Right hindlimb (tissue), 1 donor: ENCODE measurements around the gene MAPK8.

Experiments used
- DNase-seq: peaks from one replicate; pipeline ENCODE4 v3.0.0-alpha.2; 2018

MAPK8 gene

DNA sequence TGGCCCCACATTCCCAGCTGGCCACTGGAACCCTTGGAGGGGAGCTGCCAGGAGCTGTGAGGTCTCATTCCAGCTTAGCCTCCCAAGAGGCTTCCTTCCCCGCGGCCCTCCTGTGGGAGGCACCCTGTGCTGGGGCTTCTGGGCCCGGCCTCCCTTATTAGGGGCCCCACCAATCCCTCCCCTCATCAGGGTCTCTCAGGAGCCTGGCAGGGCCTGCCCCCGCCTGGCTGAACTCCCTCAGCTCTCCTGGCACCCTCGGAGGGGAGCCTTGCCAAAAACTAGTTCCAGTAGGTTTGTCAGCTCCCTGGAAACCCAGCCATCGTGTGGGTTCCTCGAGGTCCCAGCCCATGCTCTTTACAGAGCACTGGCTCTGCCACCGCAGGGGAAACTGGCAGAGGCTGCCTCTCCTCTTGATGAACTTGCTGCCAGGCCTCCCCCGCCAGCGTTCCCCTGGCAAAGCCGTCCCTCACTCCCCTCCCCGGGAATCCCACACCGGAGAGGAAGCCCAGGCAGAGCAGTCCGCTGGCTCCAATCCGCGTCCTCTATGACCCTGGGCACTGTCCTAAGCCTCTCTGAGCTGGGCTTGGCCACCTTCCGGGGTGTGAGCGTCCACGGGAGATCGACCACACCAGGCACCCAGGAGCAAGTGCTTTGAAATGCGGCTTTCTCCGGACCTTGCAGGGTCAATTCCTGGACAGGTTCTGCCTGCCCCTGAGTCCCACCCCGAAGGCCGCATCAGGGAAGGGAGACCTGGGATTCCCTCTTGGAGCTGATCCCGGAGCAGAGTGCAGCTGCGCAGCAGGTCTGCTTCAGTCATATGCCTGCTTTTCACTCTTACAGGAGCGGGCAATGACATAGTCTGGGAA, 158.6 kb downstream of the MAPK8 start:
- DNase-seq: peak; percentile 58

DNA sequence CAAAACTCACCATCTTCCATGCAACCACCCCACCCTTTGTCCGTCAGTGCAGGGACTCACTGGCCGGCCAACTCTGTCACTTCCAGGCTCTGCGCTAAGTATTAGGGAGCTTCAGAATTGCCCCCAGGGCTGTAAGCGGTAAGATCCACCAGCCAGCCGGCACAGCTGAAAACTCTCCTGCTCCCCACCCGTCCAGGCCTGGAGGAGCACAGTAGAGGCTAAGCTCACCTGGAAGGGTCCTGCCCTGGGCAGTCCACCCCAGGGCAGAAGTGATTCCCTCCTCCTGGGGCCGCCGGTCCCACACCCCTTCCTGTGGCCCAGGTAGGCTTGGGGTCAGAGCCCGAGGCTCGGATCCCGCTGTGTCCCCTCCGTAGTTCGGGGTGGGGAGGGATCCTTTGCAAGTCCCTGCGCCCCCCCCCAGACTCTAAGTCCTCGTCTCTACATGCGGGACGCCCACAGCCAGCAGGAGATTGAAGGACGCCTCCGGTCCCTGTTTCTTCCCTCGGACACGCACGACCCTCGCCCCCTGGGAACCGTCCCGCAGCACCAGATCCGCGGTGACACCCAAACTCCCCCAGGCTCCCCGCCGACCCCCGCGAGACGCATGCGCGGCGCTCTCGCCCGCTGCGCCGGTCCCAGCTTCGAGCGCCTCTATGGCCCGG, 159.5 kb downstream of the MAPK8 start:
- DNase-seq: no peak

DNA sequence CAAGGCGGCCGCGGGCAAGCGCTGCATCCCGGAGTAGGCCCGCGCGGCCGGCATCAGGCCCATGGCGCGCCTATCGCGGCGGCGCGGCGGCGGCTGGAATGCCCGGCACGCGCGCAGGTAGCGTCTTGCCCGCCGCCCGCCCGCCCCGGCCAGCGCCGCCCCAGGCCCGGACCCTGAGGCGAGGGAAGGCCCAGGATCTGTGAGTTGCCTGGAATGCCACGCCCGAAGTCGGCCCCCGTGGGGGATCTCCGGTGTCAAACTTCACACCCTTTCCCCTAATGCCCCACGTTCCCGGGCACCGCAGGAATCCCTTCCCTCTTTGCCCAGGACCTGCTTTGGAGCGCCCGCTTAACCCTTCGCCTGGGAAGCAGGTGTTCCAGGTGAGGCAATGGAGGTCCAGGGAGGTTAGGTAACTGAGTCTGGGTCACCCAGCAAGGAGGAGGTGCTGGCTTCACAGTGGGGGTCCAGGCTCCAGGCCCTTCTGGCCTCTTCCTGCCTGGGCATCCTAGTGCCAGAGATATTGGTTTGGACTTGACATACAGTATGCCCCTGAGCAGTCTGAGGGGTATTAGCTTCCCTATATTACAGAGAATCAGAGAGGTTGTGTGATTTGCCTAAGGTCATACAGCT, 160.2 kb downstream of the MAPK8 start:
- no peak for DNase-seq

DNA sequence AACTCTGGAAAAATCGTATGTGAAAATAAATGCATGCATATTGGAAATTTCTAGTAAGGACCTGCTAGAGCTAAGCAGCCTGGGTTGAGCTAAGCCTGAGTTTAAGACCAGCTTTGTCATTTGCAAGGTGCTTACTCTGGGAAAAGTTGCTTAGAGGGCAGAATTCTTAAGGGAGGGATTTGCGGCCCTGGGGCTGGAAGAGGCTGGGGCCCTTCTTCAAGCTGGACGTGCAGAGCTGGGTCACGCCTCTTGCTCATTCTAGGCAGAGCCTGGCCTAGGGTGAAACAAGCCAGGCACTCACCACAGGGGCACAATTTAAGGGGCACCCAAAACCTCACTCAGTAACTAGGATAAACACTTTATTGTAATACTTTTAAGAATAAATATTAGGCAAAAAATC, 161.2 kb downstream of the MAPK8 start:
- DNase-seq: no peak

DNA sequence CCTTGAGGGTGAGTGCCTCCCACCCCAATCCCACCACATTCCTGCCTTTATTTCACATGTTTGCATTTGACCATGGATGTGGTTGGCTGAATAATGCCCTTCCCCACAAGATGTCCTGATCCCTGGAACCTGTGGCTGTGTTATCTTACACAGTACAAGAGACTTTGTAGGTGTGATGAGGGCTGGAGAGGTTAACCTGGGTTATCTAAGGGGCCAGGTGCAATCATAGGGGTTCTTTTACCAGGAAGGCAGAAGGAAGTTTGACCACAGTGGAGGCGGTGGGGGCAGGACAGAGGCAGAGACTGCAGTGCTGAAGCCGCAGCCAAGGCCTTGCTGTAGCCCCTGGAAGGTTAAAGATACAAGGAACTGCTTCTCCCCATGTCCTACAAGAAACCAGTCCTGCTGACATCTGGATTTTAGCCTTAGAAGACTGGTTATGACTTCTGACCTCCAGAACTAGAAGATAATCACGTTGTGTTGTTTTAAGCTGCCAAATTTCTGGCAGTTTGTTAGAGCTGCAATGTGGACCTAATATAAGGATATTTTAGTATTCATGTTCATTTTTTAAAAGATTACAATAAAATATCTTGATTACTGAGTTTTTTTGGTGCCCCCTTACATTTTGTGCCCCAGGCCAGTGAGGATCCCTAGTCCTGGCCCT, 161.8 kb downstream of the MAPK8 start:
- DNase-seq: no peak

DNA sequence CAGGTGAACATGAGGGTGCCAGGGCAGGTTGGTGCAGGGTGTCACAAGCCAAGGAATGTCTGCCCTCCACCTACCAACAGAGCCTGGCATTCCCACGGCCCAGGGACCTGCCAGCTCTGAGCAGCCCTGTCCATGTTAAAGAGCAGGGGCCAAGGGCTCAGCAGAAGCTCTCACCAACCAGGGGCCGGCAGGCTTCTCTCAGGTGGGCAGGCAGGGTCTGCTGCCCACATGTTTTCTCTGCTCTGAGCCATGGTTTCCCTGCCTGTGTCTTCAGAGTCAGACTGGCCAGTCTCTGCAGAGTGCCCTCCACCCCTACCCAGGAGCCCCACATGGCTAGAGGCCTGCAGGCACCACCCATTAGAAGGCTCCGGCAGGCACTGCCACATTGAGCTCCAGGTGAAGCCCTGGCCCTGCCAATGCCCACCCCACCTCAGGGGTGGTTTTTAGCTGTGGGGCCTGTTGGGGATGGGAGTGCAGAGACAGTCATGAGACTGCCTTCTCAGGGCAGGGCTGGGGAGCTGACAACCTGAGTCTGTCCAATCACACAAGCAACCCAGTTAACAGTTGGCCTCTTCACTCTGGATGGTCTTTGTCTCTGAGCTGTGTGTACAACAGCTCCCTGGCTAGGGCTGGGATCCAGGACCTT, 162.5 kb downstream of the MAPK8 start:
- no peak for DNase-seq

DNA sequence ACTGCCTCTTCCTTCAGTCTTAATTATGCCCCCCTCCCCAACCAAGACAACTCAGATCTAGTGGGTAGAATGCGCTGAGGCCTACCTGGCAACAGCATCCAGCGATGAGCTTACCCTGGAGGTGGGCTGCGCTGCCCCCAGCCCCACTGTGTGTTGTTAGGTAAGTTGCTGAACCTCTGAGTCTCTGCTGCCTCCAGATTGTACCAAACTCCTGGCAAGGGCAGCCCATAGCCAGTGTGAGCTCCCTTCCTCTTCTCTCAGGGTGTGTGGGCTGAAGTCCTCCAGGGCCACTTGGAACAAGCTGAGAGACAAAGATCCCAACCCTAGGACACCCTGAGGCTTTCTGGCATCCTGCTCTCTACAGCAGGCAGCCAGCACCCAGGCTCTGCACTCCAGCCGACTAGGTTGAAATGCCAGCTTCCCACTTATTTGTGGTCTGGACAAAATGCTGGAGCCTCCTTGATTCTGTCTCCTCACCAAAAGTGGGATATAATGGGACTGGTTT, 163.1 kb downstream of the MAPK8 start:
- no peak for DNase-seq

DNA sequence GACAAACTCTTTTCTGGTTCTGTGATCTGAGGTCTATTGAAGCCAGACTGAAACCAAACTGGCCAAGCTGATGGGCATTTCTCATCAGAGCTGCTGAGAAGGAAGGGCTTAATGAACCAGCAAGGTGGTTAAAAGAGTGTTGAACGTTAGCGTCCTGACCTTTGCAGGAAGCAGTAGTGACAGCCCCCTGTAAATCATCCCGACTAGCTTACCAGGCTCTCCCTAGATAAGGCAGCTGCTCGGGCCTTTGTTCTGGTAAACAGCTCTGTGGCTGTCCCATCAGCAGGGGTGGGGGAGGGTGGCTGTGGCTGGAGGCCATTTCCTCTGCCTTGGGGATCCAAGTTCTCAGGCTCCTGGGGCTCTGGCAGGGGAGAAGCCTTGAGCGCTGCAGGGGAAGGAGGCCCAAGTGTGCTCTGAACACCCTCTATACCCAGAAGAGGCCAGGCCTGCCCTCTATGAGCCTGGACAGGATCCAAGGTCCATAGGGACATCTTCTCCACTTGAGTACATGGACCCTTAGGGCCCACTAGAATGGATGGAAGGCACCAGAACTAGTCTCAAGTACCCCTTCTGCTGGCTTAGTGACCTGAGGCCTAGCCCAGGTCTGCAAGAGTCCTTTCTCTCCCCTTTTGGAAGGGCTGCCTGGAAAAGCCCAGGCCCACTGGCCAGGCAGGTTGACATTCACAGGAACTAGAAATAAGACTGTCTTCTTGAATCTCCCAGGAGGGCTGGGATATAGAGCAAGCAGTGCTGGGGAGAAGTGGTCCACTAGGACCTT, 163.8 kb downstream of the MAPK8 start:
- DNase-seq: no peak

DNA sequence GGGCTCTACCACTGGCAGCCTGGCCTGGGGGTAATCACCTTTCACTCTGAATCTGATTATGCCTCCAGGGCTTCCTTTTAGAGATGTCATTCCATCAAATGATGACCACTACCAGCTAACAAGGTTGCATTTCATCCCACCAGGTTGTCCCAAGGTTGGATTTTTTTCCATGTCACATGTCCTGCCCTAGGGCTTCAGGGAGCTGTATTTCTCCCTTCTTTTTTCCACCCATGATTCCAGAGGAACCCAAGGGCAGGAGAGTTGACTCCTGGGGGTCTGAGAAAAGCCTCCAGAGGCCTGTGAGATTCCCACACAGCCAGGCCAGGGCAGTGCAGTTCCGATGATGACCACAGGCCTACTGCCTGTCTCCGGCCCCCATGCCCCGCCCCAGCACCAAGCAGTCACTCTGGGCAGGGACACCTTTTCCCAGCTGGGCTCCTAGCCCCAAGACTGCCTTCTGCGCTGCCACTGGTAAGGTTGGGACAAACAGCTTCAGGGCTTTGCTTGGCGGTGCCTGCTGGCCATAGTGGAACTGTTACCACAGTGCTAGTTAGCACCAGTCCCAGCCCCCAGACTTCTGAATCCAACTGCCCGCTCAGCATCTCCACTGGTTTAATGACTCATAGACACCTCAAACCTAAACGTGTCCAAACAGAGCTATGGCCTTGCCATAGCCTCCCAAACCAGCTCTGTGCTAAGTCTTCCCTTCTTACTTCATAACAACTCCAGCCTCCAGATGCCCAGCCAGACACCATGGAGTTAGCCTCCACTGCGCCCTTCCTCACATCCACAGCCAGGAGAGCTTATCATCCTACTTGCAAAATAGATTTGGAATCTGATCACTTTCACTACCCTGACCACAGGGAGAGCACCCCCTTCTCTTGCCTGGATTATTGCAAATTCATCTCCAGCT, 164.7 kb downstream of the MAPK8 start:
- no peak for DNase-seq

DNA sequence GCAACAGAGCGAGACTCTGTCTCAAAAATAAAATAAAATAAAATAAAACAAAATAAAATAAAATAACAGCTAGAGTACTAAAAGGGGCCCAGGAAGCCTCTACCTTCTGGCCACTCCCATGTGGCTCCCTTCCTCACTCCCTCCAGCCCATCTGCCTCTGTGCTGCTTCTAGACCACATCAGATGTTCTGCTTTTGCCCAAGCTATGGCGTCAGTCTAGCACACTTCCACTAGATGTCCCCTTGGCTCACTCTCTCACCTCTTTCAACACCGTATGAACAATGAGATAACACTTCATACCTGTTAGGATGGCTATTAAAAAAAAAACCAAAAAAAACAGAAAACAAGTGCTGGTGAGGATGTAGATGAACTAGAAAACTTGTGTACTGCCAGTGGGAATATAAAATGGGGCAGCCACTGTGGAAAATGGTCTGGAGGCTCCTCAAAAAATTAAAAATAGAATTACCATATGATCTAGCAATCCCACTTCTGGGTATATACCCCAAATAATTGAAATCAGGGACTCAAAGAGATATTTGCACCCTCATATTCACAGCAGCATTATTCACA, 166.1 kb downstream of the MAPK8 start:
- no peak for DNase-seq

DNA sequence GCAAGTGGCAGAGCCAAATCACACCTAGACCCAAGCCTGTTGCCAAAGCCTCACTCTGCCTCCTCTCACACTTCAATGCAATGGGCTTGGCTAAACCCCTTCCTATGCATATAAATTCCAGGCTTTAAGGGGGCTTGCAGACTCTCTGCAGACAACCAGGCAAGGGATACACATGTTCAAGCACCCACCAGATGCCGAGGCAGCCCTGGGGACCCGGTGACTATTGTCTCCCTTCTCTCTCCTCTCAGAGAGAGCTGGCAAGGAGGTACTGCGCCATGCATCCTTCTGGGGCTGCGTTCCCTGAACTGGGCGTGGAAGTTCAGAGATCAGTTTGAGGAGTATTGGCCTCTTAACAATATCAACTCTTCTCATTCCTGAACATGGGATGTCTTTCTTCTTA, 167.2 kb downstream of the MAPK8 start:
- no peak for DNase-seq

DNA sequence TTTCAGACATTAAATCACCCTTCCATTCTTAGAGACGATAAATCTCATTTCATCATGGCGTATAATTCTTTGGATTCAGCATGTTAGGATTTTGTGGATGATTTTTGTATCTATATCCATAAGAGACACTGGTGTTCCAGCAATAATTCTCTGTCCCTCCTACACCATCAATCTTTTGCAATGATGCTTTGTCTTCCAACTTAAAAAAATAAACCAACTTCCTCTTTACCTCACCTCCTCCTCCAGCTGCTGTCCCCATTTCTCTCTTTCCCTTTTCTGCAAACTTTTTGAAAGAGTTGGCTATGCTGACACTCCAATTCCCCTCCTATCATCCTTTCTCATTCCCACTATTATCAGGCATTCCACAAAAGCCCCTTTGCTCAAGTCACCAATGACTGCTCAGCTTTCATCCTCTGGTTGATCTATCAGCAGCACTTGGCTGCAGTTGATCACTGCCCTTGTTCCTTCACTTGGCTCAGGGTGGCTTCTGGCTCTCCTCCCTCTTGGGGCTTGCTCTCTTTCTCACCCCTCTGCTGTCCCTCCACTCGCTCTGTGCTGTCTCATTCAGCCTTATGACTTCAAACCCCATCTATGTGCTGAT, 168.4 kb downstream of the MAPK8 start:
- no peak for DNase-seq

DNA sequence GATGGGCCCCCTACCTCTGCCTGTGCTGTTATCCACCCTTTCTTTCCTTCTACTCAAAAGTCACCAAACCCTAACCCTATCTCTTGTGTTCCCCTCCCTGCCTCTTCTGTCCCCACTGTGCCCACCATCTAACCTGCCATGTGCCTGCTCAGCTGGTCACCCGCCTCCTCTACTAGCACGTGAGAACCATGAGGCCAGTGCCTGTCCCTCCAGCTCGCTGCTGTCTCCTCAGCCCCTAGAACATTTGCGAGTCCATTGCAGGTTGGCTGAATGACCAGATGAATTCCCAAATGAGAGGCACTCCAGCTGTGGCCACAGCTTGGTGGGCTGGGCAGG, 169.4 kb downstream of the MAPK8 start:
- DNase-seq: no peak

DNA sequence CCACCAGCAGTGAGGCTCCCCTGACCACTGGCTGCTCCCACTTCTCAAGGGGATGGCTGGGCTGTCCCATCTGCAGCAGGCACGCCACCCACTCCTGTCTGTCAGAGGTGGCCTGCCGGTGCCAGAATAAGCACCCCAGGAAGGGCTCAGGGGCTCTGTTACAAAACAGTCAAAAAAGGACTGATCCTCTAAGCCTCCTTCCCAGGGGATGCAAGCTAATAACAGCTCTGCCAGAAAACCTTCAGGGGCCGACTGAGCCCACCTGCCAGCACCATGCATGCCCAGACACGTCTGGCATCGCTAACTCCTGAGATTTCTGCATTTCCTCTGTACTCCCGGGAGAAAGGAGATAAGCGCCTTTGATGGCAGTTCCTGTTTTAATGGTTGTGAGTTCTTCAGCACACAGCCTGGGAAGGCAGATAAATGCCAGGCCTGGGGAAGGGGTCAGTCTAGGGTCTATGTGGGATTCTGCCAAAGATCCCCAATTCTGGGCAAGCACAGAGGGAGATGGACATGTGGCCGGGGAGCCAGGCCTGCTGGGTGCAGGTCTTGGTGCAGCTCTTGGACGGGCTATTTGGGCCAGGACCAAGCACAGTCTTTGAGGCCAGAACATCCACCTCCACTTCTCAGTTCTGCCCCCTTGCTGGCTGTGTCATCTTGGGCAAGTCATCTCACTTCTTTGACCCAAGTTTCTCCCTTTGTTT, 170.0 kb downstream of the MAPK8 start:
- no peak for DNase-seq

DNA sequence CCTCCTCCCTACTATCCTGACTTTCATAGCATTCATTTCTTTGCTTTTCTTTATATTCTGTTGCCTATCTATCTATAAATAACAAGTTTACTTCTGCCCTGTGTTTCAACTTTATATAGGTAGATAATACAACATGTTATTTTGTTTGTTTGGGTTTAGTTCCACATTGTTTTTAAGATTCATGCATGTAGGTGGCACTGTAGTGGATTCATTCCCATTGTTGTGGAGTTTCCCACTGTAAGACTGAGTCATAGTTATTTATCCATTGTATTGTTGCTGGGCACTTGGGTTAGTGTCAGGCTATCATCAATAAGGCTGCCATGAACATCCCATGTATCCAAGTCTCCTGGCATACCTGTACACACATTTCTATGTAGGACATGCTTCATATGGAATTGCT, 170.7 kb downstream of the MAPK8 start:
- DNase-seq: no peak

DNA sequence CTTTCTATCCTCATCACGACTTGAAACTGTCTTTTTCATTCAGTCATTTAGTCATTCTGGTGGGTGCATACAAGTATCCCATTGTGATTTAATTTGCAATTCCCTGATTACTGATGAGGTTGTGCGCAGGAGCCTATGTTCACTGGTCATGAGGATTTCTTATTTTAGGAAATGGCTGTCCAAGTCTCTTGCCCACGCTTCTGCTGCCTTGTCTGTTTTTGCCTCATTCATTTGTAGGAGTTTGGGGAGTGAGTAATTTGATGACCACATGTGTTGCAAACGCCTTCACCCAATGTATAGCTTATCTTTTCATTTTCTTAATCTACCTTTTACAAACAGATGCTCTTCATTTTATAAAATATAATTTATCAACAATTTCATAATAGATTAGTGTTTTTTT, 171.1 kb downstream of the MAPK8 start:
- DNase-seq: no peak

DNA sequence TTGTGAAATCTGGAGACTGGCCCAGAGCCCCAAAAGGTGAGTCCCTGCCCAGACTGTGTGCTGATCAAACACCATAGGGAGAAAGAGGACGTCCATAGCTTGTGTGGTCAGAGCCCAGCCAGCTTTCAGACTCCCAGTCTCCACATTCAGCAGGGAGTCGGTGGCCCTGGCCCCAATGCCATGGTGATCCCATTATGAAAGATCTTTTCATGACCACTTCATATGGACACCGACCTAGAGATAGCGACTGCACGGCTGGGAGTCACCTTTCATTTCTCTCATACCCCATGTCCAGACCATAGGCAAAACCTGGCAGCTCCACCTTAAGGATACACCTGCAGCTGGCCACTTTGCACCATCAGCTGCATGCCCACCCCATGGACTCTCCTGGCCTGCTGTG, 172.0 kb downstream of the MAPK8 start:
- no peak for DNase-seq

DNA sequence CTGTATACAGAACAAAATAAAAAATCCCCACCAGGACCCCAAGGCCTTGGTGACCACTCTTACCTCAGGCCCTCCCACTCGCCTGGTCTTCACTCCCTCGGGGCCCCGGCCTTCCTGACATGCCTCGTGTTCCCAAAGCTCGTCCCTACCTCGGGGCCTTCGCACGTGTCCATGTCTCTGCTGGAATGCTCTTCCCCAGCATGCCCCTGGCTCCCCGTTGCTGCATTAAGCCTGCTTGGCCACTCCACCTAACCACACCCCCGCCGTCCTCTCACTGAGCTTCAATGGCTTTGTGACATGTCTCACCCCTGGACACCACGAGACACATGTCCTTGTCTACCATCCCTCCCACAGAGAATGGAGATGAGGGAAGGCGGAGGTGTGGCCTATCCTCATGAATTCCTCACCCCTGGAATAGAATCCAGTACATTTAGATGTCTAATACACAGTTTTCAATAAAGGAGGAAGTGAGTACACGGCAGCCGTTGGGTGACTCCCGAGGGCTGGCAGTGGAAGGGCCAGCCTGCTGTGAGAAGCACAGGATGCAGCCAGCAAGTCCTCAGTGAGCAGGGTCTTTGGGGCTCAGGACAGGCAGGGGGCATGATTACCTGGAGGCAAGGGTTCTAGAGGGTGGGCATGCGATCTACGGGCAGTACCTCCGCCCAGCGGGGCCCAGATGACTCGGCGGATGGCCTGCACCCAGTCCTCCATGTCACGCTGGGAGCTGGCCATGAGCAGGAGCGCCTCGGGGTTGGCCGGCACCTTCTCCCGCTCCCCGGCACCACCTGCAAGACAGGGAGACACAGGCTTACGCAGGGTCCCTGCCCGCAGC, 172.7 kb downstream of the MAPK8 start:
- DNase-seq: no peak
